GM10847 (cell line): ENCODE data around the gene ELAC1.

Source experiments
- POLR2A ChIP-seq: IDR thresholded peaks from 2 replicates; pipeline ENCODE4 v1.6.1; 2011; ENCODE audit not compliant: insufficient read length; ENCODE audit errors: extremely low read depth

Gene ELAC1

GRCh38 chr18:51006061-51006818 lies 38.4 kb downstream of the ELAC1 start:
- no peak for TF ChIP-seq POLR2A

GRCh38 chr18:51006948-51007789 lies 39.3 kb downstream of the ELAC1 start:
- no peak for TF ChIP-seq POLR2A

GRCh38 chr18:51007790-51008139 lies 39.9 kb downstream of the ELAC1 start:
- no peak for TF ChIP-seq POLR2A

GRCh38 chr18:51009072-51009471 lies 41.2 kb downstream of the ELAC1 start:
- no peak for TF ChIP-seq POLR2A

- no peak for TF ChIP-seq POLR2A
These were observed 42.4 kb downstream of the ELAC1 start for GRCh38 chr18:51010218-51010617.

- no peak for TF ChIP-seq POLR2A
These were observed 43.9 kb downstream of the ELAC1 start for GRCh38 chr18:51011709-51012108.

- no peak for TF ChIP-seq POLR2A
These were observed 44.6 kb downstream of the ELAC1 start for GRCh38 chr18:51012441-51012840.

GRCh38 chr18:51013259-51013658 lies 45.4 kb downstream of the ELAC1 start:
- no peak for TF ChIP-seq POLR2A

- no peak for TF ChIP-seq POLR2A
These were observed 49.5 kb downstream of the ELAC1 start for GRCh38 chr18:51017140-51017879.

- TF ChIP-seq POLR2A, result no peak
These were observed 52.7 kb downstream of the ELAC1 start for GRCh38 chr18:51020536-51020935.

- no peak for TF ChIP-seq POLR2A
These were observed 53.6 kb downstream of the ELAC1 start for GRCh38 chr18:51021226-51021965.

- TF ChIP-seq POLR2A, result no peak
These were observed 57.7 kb downstream of the ELAC1 start for GRCh38 chr18:51025512-51025911.

GRCh38 chr18:51028201-51028805 lies 60.5 kb downstream of the ELAC1 start:
- TF ChIP-seq POLR2A, result no peak

- TF ChIP-seq POLR2A, result no peak
These were observed 61.5 kb downstream of the ELAC1 start for GRCh38 chr18:51029378-51029693.

GRCh38 chr18:51029694-51030536 lies 62.1 kb downstream of the ELAC1 start, which contains the start of gene SMAD4:
SMAD4 (plus strand) TSS chr18:51030213; CDS start chr18:51047047, 16,834 bp downstream.
- TF ChIP-seq POLR2A, result peak; percentile 94
